Adipose tissue (tissue), 3 donors: ENCODE measurements around the gene PRDM16. TPM values are rescaled to one million over a fixed set of nuclear protein-coding genes. Genes with fewer than 3 reads are reported as not detected.

Experiments used
- H3K27ac ChIP-seq: one replicate; pipeline ENCODE4 v1.5.1; 2013; ENCODE audit warnings: low read depth, low read length
- WGBS, 3 donors: extraction: QIAGEN DNeasy Blood & Tissue Kit; methylation state at CpG; one replicate each; pipeline ENCODE4 v1.1.7; 2013; 5-methylcytosine and 5-hydroxymethylcytosine counted together
- polyA plus RNA-seq, 3 donors: library from polyadenylated mRNA; stranded (reverse); fragments of 200-250 nt; gene quantifications; one replicate each; pipeline ENCODE4 v1.2.3, GENCODE V29; 2013
- donor health status: healthy with polysubstance abuse.
- donor health status: Bipolar disorder and iron deficiency.
- donor health status: healthy.

The PRDM16 gene
- polyA plus RNA-seq, 3 donors, result 1.6 to 3.6 (median 1.6) TPM

DNA sequence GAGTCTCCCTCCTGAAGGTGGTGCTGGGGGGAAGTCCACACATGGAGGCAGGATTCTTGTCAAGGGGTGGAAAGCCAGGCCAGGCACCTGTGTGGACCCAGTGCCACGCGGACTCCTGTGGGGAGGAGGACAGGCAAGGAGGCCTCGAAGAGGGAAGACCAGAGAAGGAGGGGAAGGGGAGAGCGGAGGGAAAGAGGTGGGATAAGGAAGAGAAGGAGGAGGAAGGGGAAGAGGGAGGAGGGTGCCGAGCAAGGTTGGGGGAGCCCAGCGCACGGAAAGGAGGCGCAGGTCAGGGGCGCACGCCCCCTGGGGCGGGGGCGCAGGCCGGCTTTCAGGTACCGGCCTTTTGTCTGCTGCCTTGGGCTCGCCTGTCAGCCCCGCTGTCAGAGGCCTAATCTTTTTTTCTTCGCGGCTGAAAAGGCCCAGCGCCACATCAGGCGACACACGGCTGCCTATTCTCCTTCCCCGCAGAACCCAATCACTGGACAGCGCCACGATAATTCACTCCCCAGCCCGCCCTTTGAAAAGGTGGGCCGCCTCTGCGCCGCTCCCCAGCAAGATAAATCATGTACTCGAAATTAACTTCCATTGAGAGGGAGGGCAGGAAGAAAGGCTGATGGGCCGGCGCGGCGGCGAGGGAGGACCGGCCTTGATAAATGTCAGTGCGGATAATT is 42.5 kb downstream of the PRDM16 start:
- no peak overlapping the region for H3K27ac ChIP-seq
- WGBS, 3 donors, result 60 to 67% (median 66%) methylated on average over 33 to 34 of the region's 36 CpGs

- WGBS, 3 donors, result 76 to 83% (median 81%) methylated on average over 17 of the region's 17 CpGs
- no peak overlapping the region for H3K27ac ChIP-seq
Measured at GRCh38 chr1:3112526-3112925, 43.5 kb downstream of the PRDM16 start.

- 53 to 84% (median 79%) methylated on average over 18 to 20 of the region's 20 CpGs for WGBS, 3 donors
- H3K27ac ChIP-seq, result no peak overlapping the region
Measured at GRCh38 chr1:3113047-3113740, 44.2 kb downstream of the PRDM16 start.

- H3K27ac ChIP-seq, result no peak overlapping the region
- 51 to 66% (median 62%) methylated on average over 6 of the region's 6 CpGs for WGBS, 3 donors
Measured at GRCh38 chr1:3113741-3114056, 44.7 kb downstream of the PRDM16 start.

DNA sequence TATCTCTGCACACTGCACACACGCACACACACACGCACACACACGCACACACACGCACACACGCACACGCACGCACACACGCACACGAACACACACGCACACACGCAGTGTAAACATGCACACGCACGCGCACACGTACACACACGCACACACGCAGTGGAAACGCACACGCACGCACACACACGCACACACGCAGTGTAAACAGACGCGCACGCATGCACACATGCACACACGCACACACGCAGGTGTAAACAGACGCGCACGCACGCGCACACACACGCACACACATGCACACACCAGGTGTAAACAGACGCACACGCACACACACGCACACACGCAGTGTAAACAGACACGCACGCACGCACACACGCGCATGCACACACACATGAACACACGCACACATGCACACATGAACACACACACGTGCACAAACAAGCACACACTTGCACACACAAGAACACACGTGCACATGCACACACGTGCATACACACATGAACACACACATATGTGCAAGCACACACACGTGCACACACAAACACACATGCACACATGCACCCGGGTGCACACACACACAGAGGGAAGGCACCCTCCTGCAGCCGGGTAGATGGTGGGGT is 45.2 kb downstream of the PRDM16 start:
- WGBS, 3 donors, result 80 to 97% (median 89%) methylated on average over 48 to 49 of the region's 49 CpGs
- H3K27ac ChIP-seq, result no peak overlapping the region

DNA sequence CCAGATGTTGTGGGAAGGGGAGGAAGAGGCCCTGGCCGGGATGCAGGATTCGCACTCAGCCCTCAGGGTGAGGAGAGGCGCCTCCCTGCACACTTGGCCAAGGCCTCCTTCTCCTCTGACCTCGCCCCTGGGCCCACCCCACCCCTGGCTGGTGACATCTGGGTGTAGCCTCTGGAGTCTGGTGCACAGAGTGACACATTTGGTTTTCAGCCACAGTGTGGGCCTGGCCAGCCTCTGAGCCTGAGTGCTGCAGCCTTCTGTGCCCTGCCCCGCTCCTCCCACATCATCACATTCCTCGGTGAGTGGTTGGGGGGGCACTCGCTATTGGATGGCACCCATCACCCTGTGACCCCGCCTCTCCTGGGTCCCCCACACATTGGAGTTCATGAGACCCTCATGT is 45.8 kb downstream of the PRDM16 start:
- 43 to 76% (median 75%) methylated on average over 8 of the region's 8 CpGs for WGBS, 3 donors
- no peak overlapping the region for H3K27ac ChIP-seq

DNA sequence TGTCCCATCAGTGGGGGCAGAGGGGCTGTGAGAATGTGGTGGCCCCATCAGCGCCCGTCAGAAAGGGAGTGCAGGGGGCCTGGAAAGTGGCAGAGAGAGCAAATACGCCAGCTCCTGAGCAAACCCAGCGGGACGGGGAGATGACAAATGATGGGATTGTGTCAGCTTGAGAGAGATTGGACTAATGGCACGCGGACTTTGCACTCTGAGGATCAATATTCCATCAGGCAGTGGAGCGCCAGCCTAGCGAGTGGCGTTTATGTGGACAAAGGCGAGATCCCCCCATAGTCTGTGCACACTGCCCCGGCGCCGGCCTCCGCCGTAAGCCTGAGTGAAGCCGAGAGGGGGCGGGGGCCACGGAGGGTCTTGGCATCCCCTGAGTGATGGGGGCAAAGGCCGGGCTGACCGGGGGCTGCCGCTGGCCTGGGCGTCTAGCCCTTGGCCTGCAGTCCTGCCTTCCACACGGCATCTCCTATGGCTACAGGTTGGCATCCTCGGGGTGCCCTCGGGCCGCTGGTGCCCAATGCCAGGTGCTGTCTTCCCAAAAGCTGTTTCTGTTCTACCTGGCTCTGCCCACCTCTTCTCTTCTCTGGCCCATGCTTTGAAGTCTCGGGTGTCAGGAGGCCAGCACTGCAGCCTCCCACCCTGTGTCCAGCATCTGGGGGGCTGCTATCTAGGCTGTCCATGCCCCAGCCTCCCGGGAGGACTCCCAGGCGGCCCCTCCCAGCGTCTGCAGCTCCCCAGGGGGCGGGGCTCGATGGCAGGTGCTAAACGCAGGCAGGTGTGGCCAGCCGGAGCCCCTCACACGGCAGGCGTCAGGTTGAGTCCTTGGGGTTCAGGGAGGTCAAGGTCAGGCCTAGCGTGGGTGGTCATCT is 46.5 kb downstream of the PRDM16 start:
- no peak overlapping the region for H3K27ac ChIP-seq
- 44 to 83% (median 81%) methylated on average over 30 to 38 of the region's 38 CpGs for WGBS, 3 donors

GRCh38 chr1:3116150-3116510 is 47.1 kb downstream of the PRDM16 start:
- H3K27ac ChIP-seq, result no peak overlapping the region
- WGBS, 3 donors, result 87 to 92% (median 90%) methylated on average over 18 of the region's 18 CpGs

DNA sequence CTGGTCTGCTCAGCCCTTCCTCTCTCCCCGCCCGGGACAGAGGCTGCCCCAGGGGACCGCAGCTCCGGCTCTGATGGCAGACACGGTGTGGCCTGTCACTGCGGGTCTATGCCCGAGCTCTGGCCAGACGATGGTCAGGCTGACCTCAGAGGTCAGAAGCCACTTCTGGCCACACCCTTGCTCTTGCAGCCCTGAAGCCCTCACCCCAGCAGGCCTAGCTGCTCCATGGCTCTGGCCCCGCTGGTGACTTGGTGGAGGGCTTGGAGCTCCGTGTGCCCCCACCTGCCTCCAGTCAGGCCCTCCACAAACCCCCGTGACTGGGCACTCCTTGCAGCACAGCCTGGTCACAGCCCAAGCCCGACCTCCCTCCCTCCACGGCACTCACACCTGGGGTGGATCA is 47.6 kb downstream of the PRDM16 start:
- no peak overlapping the region for H3K27ac ChIP-seq
- WGBS, 3 donors, result 66 to 81% (median 76%) methylated on average over 13 of the region's 13 CpGs

- 91 to 96% (median 92%) methylated on average over 16 of the region's 16 CpGs for WGBS, 3 donors
- no peak overlapping the region for H3K27ac ChIP-seq
Measured at GRCh38 chr1:3117879-3118278, 48.9 kb downstream of the PRDM16 start.

DNA sequence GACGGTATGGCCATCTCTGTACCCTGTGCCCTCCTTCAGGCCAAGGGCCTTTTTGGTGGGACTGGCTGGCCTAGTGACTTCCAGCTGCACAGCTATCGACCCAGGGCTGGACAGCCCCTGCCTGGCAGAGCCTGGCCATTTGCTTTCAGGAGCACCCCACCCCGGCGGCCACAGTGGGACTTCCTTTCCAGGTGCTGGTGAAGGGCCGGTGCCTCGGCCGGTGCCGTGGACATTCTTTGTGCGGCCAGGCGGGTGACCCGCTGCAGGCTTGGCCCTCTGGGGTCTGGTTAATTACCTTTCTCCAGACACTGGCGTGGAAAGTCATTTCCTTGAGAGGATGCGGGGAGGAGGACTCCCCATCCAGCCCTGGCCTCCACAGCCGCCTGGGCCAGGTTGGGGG is 50.1 kb downstream of the PRDM16 start:
- H3K27ac ChIP-seq, result no peak overlapping the region
- 77 to 93% (median 83%) methylated on average over 14 of the region's 14 CpGs for WGBS, 3 donors

GRCh38 chr1:3119725-3120124 is 50.7 kb downstream of the PRDM16 start:
- 50 to 82% (median 69%) methylated on average over 9 to 10 of the region's 10 CpGs for WGBS, 3 donors
- H3K27ac ChIP-seq, result no peak overlapping the region

GRCh38 chr1:3120140-3120539 is 51.1 kb downstream of the PRDM16 start:
- no peak overlapping the region for H3K27ac ChIP-seq
- WGBS, 3 donors, result 46 to 63% (median 50%) methylated on average over 17 of the region's 17 CpGs

DNA sequence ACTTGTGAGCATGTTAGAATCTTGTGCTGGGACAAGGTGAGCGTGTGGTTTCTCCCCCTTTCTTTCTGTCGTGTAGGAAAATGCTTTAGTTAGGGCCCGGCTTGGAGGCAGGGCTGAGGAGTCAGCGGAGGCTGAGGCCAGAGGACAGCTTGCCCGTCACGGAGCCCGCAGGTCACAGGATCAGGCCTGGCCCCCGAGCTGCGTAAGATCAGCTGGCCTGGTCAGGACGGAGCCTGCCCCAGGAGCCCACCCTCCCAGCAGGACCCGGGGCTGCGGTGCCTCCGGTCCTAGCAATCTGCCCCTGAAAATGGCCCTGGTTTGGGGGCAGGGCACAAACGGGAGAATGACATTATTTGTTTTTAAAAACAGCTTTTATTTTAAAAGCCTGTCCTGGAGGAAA is 52.0 kb downstream of the PRDM16 start:
- 80 to 89% (median 86%) methylated on average over 14 of the region's 14 CpGs for WGBS, 3 donors
- no peak overlapping the region for H3K27ac ChIP-seq

GRCh38 chr1:3121401-3122210 is 52.6 kb downstream of the PRDM16 start:
- no peak overlapping the region for H3K27ac ChIP-seq
- 80 to 84% (median 80%) methylated on average over 46 of the region's 46 CpGs for WGBS, 3 donors

GRCh38 chr1:3122311-3122710 is 53.3 kb downstream of the PRDM16 start:
- WGBS, 3 donors, result 74 to 91% (median 85%) methylated on average over 12 of the region's 12 CpGs
- H3K27ac ChIP-seq, result no peak overlapping the region

DNA sequence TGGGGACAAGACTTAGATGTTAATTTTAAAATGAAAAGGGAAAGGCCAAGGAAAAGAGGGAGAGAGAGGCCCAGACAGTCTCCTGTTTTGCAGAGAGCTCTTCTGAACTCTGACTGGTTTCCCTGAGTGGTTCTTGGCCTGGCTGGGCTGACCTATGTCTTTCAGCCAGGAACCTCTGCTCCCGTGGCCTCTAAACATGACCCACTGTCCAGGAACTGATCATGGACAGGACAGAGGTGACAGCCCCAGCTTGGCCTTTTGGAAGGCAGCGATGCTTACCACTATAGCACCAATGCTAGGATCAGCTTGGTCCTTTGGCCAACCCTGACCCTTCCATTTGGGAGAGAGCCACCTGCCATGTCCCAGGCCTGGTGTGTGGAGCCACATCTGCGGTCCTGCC is 55.2 kb downstream of the PRDM16 start:
- WGBS, 3 donors, result 86 to 89% (median 88%) methylated on average over 3 of the region's 3 CpGs
- no peak overlapping the region for H3K27ac ChIP-seq

GRCh38 chr1:3125078-3125477 is 56.1 kb downstream of the PRDM16 start:
- WGBS, 3 donors, result 85 to 90% (median 87%) methylated on average over 15 of the region's 15 CpGs
- no peak overlapping the region for H3K27ac ChIP-seq
